GM21723 (cell line): ENCODE data around the gene IFRD2.
"Not testable (repeated sequence)": the region's sequence is repeated elsewhere in the genome, so short reads cannot be mapped to it uniquely, and the experiment has no call there.

Experiments
- ATAC-seq: cut with Tn5 transposase; IDR thresholded peaks from one replicate; pipeline ENCODE4 v1.9.1; 2021; ENCODE audit warnings: mild to moderate bottlenecking, moderate library complexity; ENCODE audit not compliant: unreplicated experiment

Gene IFRD2

DNA sequence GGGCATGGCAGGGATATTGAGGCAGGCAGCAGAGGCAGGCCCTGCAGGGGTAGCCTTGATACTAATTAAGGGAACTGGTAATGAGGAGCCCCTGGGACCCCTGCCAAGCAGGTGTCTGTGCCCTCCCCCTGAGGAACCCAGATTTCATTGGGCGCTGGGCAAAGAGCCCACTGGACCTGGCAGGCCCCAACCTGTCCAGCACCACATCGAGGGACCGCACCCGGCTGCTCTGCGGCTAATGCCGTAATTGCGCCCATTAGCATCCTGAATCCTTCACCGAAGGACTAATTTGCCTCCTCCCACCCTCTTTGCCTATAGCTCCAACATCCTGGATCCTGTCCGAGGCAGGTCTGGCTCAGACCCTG, 37.0 kb downstream of the IFRD2 start:
- no peak for ATAC-seq

DNA sequence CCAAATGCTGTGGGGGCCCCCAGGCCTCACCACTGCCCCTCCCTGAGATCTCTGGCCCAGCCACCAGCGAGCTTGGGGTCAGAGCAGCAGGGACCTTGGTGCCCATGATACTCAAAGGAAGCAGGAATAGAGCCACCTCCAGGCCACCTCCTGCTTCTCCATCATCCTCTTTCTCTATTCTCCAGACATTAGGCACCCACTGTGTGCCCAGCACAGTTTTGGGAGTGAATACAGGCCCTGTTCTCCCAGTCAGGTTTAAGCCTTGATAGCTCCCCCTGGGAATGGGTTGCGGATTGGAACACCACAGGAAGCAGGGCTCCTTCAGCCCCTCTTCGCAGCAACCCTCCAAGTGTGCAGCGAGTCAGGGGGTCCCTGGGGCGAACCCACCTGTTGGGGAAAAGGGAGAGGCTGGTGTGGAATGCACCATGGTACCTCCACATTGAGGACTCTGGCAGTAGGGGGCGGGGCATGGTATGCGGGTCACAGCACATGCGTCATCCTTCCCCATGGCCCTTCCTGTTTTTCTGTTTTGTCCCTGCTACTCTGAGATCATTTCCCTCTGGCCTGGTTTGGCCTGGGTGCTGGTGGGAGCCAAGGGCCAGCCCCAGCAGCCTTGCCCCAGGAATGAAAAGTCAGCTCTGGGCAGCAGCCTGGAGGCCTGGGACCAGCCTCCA, 37.5 kb downstream of the IFRD2 start:
- no peak for ATAC-seq

DNA sequence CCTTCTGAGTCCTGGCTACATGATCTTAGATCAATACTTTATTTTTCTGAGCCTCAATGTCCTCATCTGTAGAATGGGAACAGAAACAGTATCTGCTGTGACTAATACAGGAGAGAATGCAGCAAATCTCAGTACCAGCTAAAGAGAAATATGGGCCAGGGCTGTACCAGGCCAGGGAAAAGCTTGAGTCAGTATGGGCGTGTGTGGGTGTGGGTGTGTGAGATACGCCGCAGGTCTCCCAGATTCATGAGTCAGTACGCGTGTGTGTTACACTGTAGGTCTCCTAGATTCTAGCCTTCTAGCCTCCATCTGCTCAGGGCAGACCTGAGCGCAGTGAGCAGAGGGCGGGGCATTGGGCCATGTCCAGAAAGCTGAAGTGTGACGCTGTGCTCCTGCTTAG, 41.0 kb downstream of the IFRD2 start:
- no peak for ATAC-seq

DNA sequence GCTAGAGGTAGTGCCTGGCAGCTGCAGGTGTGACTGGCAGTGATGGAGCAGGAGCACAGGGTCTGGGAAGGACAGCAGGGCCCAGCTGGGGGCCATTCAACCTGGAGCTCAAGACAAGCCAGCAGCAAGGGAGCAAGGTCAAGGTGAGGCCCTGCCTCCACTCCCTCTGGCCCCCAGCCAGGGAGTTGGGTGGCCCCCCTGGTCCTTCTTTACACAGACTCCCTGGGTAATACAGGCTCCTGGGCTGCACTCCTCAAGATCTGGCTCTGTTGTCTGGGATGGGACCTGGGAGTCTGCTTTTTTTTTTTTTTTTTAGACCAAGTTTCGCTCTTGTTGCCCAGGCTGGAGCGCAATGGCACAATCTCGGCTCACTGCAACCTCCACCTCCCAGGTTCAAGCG, 41.7 kb downstream of the IFRD2 start:
- no peak for ATAC-seq

DNA sequence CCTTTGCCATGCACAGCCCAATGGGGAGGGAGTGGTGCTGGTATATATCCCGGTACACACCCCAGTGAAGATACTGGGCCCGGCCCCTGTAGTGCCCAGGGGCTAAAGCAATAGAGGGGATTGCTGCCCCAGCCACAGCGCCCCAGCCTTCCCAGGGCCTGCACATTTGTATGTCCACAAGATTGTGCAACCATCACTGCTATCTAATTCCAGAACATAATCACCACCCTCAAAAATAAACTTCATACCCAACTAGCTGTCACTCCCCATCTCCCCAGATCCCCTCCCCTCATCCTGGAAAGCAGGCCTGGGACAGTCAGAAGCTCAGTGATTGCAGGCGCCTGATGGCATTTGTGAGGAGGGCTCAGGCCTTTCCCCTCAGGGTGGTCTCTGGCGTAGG, 42.8 kb downstream of the IFRD2 start:
- ATAC-seq, result no peak

DNA sequence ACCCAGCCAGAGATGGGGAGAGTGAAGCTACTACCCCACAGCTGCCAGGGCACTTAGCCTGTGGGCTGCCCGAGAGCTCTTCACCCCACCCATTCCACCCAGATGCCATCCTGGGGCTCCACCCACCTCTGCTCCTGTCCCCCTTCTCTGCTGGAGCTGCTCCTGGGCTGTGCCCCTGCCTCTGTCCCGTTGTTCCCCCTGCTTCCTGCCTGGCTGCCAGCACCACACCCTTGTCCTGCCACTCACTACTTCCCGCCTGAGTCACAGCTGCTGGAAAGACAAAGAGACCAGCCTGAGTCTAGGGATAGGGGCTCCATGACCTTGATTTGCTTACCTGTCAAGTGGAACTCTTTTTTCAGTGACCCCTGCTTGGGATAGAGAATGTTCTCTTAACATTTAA, 43.8 kb downstream of the IFRD2 start:
- ATAC-seq, result no peak

DNA sequence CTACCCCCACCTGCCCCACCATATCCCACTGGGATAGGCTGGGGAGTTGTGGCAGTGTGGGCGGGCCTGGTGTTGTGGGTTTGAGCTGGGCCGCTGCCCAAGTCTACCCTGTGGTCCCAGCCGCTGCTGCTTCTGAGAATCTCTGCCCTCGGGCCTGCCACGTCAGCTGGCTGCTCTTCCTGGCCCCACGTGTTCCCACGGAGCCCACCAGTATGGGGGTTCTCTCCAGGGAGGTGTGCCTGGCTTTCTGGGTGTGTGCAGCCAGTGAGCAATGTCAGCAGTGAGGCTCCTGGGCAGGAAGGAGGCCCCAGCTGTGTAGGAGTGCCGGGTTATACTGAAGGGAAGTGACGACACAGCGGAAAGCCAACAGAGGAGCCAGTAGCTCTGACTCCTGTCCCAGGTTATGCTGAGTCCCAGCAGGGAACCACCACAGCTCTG, 45.7 kb downstream of the IFRD2 start:
- ATAC-seq, result peak; percentile 60

DNA sequence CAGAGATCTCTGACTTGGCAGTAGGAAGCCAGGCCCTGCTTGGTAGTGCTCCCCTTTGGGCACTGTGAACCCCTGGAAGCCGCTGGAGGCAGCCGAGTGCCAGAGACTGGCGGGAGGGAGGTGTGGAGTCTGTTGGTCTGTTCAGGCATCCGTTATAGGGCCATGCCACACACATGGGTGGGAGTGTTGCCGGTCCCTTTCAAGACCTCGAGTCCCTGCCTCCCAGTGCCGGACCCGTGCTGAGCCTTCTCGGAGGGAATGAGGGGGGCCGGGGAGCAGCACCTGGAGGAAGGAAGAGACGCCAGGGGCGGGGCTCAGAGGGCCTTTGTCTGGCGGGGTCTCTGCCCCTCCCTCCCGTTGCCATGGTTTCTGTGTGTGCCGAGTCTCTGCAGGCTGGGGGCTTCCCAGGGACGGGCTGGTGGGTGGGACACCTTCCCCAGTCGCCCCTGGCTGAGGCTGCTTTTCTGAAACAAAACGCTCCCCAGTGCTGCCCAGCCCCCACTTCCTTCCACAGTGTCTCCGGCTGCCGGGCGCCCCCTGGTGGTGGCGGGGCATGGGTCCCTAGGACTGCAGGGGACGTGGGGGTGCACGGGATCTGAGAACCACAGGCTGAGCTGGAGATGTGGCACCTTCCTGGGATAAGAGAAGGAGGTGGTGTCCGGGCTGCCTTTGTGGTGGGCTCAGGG, 46.3 kb downstream of the IFRD2 start:
- peak; percentile 72 for ATAC-seq

DNA sequence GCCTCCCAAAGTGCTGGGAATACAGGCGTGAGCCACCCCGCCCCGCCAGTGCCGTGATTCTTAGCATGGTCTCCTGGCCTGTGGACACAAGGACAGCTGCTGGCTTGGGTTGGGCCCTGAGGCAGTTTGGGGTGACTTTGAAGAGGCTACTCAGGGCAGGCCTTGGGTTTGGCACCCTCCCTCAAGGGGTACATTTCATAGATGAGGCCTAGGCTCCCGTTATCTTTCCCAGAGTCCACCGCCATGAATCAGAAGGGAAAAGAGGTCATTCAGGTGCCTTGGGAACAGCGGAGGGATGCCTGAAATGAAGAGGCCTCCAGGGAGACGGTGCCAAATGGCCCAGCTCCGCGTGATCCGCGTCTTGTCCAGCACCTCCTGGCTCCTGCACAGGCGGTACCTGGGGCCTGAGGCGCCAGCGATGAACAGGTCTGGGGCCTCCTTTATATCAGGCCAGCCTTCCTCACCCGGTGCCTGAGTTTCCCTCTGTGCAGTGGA, 46.9 kb downstream of the IFRD2 start:
- no peak for ATAC-seq

DNA sequence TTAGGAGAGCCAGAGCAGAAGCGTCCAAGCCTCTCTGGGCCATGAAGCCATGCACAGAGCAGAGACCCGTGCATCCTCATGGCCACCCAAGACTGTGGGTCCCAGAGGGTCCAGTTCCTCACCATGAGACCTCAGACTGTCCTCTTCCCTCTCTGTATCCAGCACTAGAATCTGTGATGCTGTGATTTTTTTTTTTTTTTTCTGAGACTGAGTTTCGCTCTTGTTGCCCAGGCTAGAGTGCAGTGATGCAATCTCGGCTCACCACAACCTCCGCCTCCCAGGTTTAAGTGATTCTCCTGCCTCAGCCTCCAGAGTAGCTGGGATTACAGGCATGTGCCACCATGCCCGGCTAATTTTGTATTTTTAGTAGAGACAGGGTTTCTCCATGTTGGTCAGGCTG, 47.4 kb downstream of the IFRD2 start:
- not testable (repeated sequence) for ATAC-seq

DNA sequence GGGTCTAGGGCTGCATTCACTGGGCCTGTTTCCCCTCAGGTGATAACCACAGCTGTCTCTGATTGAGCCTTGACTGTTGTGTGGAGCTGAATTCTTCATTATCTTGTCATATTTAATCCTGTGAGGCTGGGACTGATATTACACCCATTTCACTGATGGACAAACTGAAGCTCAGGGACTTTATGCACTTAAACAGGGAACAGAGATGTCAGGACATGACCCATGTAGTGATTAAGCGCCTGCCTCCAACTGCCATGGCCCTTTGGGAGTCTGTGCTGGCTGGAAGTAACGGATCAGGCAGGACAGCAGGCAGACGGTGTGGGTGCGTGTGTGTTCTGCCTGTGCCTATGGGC, 48.7 kb downstream of the IFRD2 start:
- ATAC-seq, result no peak

DNA sequence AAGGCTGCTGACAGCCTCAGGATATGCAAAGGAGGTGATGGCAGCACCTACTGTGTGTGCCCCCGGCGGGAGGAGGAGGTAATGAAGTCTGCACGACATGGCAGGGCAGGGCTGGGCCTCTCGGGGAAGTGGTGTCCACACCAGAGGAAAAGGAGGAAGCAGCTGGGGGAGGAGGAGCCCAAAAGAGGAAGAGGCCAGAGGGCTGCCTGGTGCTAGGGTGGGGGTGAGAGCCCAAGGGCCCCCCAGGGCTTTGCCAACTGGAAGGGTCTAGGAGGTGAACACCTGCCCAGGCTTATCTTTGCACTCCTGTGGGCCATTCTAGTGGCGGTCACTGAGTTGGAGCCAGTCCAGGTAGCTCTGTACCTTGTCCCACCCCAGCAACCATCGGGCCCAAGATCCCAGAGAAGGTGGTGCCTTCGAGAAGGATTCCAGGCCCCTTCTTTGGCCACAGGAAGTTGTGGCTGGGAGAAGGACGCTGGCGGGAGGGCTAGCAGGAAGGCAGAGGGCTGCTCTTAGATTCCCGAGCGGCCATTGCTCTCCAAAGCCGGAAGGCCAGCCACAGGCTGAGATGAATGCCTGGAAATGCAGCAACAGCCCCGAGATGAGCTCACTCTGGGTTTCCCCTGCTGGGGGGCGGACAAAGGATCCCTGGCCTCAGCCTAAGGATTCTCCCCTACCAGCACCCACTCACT, 49.2 kb downstream of the IFRD2 start:
- no peak for ATAC-seq

DNA sequence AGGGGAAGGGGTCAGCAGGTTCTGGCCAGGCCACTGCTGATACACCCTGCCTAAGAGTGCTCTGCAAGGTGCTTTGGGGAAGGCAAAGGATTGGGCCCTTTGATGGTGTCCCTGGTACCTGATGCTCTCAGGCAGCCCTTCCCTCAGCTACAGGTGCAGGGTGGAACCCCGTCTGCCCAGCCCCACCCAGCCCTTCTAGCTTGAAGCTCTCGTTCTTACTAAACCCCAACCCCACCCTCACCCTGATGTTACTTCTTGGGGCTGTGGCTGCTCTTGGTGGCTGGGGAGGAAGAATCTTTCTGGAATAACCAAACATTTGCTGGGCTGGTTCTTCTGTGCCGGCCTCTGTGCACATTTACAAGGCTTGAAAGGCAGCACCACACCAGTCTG, 49.9 kb downstream of the IFRD2 start:
- ATAC-seq, result no peak

DNA sequence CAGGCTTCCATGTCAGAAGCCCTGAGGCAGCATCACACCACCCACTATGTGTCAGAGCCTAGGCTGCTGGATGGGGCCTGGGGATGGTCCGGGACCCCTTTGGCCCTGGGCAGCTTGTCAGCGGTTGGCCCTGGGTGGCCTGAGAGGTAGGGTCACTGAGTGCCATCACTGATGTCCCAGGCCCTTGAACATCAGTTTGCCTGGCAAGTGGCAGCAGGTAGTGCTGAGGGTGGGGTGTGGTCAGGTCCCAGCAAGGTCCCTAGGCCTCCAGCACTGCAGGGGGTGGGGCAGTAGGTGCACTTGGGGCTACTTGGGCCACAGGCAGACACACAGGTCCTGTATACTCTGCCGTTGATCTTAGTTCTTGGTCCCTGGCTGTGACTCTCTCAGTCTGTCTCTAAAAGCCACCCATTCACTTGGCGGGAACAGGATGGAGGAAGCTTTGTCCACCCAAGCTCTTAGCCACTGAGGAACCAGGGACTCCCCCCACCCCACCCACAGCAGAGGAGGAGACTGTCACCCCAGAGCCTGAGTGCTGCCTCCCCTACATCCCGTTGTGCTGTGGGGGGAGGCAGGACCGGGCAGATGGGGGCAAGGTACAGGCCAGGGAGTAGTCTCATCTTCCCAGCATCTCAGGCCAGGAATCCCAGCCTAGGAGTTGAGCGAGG, 50.4 kb downstream of the IFRD2 start:
- ATAC-seq, result no peak

DNA sequence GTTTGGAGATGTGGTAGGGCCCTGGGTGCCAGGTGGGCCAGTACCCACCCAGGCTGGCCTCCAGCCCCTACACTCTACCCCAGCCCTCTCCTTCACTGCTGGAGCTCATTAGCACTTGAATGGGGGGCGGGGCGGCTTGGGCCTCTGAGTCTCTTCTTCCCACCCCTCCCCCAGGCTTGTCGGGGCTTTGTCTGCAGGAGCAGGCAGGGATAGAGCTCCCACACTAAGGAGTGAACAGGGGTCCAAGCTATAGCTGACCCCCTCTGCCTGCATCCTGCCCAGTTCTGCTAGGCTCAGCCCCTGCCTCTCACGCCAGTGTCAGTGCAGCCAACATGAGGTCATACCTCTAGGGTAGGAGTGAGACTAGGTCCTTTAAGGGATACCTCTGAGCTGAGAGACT, 51.1 kb downstream of the IFRD2 start:
- no peak for ATAC-seq

DNA sequence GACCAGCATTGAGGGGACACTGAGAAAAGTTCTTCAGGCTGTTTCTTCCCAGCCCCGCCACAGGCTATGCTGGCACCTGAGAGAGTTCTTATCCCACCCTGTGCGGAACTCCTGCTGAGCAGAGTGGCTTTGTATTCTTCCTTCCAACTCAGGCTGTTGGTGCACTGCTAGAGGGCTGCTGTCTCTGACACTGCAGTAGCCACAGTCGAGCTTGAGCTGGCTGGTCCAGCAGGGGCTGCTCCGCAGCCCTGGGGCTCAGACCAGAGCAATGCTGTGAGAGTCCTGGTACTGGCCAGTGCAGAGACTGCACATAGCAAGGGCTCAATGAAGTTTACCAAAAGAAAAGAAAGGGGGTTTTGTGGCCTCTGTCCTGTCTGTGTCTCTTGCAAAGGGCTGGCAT, 52.6 kb downstream of the IFRD2 start:
- no peak for ATAC-seq

DNA sequence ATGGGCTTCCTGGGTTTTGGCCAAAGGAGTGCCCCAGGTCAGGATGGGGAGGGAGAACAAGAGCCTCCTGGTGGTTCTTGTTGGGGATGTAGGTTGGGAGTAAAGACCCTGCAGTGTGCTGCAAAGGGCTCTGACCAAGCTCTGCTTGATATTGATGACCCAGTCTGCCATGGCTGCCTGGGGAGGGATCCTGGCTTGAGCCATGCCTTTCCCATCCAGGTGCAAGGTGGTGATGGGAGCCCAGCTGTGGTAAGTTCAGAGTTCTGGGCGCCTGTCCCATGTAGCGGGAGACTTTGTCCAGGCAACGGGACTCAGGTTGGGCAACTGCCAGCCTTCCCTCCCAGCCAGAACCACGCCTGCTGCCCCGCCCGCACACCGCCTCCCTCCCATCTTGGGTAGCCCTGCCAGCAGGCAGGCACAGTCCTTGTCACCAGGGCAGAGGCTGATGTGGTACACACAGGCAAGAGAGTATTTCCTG, 53.6 kb downstream of the IFRD2 start:
- ATAC-seq, result no peak

DNA sequence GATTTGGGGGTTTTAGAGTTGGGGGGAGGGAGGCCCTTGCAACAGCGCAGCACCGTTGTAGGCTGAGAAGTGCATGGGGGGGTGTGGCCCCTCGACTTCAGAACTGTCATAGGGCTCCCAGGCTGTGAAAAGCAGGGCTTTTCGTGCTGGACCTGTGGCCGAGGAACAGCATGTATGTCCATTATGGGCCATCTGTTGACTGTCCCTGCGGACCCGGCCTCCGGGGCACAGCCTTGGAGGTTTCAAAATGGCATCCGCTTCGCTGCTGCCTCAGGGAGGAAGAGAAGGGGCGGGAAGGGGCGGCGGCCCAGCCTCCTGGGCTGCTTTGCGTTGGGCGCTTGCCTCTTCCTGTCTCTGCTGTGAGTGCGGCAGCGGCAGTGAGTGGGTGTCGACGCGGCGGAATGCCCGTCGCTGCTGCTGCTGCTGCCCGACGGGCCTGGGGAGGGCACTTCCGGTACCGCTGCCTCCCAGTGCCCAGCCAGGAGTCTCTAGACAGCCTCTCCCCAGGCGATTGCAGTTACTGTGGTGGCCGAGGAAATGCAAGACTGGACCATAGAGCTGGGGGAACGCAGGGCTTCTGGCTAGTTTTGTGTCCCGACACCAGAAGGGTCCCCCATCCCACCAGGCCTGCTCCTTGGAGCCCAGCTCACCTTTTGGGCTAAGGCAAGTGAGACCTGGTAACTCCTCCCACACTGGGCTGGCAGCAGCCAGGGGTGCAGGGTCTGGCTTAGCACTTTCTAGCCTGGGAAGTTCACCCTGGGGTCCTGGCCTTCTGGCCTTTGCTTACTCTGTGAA, 54.3 kb downstream of the IFRD2 start:
- ATAC-seq, result peak; percentile 33
